GM18907 (cell line): ENCODE data around the gene MICA.
"Not testable (repeated sequence)": the region's sequence is repeated elsewhere in the genome, so short reads cannot be mapped to it uniquely, and the experiment has no call there.

Experiments
- ATAC-seq: cut with Tn5 transposase; IDR thresholded peaks from one replicate; pipeline ENCODE4 v1.9.1; 2021; ENCODE audit warnings: mild to moderate bottlenecking, moderate library complexity; ENCODE audit not compliant: unreplicated experiment

Gene MICA

DNA sequence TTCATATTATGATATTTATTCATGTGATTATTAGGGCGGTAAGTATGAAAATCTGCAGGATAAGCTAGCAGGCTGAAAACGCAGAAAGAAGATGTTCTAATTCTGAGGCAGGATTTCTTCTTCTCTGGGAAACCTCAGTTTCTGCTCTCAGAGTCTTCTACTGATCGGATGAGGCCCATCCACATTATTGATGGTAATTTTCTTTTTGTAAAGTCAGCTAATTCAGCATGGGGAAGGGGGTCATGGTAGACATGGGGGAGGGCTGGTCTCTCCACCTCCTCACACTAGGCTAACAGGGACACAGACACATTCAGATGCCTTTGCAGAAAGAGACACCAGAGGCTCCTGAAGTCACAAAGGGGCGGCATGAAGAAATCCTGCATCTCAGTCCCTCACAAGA, 21.7 kb upstream of the MICA start:
- no peak for ATAC-seq

DNA sequence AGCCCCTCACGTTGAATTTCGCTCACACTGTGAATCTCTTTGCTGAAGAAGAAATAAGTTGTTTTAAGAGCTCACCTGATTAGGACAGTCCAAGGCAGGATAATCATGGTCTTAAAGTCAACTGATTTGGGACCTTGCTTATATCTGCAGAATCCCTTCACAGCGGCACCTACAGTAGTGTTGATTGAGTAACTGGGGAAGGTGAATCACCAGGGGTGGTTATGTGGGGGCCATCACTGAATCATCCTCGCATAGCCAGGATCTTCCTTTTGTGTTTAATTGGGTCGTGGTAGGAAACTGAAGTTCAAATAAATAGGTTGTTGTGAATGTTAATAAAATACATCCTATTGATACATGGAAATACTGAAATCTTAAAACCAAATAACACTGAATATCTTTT, 20.2 kb upstream of the MICA start:
- no peak for ATAC-seq

DNA sequence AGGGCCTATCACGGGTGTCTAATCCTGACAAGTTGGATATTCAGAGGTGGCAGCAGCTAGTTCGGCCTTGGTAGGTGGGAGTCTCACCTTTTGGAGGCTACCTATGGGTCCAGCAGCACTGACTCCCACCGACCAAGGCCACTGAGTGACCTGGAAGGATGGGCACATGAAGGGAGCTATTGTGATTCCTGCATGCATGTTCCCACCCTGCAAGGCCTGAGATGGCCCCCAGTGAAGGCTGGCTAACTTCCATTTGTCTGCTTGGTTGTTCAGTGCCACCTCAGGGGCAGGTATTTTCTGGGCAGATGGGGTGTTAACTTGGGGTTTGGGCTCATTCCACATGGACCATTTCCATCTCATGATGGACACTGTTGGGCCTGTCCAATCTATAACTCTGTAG, 18.4 kb upstream of the MICA start:
- ATAC-seq = no peak

DNA sequence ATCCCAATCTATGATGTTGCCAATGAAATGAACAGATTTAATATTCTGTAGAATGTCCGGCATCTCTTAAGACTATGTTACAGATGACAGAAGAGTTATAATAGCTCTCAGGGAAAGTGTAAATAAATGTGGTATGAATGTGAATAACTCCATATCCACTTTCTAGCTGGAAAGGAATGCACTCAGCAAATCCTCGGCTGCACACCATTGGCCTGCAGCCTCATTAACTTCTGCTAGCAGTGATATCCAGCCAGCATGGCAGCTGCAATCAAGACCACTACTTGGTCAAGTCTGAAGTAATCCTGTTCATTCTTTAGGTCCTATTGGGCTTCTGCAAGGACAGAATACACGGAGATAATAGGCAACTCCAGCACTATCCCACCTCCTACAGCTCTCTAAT, 17.3 kb upstream of the MICA start:
- no peak for ATAC-seq

DNA sequence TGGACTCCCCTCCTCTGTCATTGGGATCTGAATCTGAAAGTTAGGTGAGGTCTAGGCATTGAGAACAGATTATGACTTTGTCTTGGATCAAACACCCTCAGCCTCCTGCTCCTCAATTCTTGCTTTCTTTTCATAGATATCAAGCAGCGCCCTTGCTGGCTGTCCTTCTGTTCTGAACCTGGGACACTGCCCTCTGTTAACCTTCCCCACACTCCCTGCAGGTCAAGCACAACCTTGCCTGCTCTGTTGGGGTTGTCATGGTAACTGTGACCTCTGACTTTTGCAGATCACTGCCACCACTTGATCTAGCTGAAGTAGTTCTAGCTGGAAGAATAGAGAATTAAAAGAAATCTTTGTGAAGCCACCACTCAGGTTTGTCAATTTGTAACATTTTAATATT, 16.4 kb upstream of the MICA start:
- no peak for ATAC-seq

DNA sequence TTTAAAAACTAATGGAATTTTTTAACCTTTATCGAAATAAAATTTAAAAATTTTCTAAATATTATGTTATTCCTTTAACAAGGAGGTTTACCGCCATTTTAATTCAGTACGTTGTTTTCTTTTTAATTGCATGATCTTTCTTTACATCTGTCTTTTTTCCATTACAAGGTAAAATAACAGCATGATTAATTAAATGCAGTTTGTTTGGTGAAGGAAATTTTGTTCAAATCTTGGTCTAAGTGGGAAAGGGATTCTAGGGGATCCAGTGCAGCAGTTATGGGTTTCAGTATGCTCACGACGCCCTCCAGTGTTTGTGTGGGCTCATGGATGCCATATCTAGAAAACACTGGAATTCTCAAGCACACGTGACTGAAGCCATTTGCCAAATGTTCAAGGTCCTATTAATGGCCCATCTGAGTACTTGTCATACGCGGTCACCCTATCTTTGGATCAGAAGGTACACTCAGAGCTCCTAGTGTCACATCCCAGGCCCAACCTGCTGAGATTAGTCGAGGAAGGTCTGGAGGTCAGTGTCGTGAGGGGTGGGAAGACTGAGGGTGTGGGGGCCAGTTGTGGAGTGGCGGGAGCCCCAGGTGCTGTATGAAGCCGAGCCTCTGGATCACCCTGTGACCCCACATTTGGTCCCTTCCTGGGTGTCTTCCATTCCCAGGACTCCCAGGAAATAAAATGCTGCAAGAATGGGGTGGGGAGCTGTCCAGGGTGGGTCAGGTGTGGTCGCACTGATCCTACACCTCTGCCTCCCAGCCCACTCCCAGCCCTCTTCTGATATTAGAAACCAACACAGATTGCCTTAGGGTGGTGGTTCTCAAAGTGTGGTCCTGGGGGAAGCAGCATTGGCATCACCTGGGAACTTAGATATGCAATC, 14.2 kb upstream of the MICA start:
- ATAC-seq = not testable (repeated sequence)

DNA sequence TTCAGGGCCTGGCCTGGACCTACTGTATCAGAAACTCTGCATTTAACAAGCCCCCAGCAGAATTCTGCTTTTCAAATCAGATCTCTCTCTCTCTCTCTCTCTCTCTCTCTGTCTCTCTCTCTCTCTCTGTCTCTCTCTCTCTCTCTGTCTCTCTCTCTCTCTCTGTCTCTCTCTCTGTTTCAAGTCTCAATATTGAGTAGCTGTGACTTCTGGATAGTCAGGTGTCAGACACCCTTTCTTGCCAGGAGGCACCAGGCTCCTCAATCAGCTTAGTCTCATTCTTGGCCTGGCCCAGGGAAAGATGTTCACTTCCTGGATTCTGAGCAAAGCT, 13.6 kb upstream of the MICA start:
- ATAC-seq = not testable (repeated sequence)

DNA sequence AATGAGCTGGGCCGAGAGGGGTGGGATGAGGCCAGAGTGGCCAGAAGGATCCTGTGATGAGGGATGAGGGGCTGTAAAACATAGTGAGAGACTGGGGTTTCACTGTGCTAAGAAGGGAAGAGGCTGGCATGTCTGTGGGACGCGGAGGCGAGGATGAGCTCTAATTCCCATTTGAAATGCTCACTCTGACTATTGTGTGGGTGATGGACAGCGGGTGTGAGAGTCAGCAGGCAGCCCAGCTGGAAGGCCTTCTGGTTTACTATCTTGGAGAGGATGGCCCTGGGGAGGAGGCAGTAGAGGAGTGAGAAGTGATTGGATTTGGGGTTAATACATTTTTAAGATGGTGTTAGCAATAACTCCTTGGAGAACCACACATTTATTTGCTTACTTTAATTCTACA, 9.5 kb upstream of the MICA start:
- ATAC-seq = no peak

DNA sequence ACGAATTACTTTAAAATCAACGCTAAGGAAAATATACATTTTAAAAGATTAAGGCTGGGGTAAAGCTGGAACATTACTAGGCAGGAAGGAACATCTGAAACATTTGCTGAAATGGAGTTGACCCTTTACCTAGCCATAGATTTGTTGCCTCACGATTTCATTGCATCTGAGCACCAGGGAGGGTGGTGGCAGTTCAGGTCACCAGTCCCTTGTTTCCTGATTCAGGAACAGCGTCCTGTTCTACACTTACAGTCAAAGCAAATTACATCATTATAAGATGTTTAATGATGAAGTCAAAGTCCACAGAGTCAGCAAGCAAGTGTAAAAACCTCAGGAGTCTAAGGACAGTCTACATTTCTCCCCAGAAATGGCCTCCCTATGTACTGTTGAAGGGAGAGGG, 9.0 kb upstream of the MICA start:
- ATAC-seq = no peak

DNA sequence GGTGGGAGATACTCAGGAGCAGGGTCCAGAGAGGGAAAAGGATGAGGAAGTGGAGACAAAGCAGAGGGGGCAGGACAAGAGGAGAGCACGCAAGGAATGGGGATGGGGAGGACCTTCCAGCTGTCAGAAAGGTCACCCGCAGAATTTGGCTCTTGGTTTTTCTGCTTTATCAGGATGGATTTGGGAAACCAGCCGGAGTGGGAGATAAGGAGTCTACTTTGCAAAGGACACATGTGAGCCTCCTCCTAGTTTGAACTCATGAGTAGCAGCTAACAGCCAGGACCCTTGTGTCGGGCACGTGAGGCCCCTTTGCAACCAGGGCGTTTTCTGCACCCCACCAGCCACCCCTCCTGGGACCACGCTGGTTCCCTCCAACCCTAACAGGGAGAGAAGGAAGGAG, 7.6 kb upstream of the MICA start:
- ATAC-seq = no peak

DNA sequence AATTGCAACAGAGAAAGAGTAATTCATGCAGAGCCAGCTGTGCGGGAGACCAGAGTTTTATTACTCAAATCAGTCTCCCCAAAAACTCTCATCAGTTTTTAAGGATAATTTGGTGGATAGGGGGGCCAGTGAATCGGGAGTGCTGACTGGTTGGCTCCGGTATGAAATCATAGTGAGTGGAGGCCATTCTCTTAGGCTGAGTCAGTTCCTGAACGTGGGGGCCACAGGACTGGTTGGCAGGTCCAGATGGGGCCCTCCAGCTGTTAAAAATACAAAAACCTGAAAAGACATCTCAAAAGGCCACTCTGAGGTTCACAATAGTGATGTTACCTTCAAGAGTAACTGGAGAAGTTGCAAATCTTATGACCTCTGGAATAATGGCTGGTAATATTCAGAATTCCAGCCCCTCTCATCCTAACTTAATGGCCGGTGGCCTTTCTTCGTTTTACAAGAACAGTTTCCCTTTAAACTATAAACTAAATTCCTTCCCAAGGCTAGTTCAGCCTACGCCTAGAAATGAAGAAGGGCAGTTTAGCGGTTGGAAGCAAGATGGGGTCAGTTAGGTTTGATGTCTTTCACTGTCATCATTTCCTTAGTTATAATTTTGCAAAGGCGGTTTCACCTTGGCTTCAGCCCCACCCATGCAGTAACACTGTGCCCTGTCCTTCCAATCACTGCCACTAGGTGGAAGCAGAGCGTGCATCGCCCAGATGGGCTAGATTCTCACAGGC, 6.8 kb upstream of the MICA start:
- no peak for ATAC-seq

DNA sequence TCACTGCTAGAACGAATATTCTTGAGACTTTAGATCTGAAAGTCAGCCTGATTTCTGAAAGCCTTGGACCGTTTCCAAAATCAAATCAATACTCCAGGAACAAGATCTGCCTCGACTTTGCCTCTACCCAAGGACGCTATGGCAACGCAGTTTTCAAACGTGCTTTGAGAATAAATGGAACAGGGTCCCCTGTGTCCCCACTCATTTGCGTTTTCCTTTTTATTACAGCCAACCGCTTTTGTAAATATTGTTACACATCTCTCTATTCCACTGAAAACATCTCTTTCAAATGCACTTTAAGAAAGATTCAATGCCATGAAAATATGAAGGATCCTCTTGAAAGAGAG, 6.3 kb upstream of the MICA start:
- not testable (repeated sequence) for ATAC-seq

DNA sequence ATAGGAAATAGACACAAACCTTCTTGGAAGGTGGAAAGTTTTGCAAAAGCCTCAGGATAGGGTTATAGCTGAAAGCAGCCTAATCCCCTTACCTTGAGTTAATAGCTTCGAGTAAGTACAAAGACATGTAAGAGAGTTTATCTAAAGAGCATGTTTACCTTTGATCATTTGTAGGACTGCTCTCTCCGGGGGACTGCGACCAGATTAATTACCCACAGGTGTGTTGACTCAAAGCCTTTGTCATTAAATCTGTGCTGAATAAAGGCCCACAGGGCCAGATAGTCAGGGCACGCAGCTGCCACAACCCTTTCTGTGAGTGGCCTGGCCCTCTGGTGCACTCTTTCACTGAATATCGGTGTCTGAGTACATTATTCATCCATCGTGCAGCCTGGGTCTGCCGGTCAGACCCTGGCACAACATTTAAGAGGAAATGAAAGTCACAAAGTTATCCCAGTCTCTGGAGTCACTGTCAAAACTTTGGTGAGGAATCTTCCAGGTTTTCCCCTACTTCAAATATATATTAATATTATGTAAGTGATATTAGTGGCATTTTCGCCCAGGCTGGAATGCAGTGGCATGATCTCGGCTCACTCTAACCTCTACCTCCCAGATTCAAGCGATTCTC, 5.4 kb upstream of the MICA start:
- no peak for ATAC-seq

DNA sequence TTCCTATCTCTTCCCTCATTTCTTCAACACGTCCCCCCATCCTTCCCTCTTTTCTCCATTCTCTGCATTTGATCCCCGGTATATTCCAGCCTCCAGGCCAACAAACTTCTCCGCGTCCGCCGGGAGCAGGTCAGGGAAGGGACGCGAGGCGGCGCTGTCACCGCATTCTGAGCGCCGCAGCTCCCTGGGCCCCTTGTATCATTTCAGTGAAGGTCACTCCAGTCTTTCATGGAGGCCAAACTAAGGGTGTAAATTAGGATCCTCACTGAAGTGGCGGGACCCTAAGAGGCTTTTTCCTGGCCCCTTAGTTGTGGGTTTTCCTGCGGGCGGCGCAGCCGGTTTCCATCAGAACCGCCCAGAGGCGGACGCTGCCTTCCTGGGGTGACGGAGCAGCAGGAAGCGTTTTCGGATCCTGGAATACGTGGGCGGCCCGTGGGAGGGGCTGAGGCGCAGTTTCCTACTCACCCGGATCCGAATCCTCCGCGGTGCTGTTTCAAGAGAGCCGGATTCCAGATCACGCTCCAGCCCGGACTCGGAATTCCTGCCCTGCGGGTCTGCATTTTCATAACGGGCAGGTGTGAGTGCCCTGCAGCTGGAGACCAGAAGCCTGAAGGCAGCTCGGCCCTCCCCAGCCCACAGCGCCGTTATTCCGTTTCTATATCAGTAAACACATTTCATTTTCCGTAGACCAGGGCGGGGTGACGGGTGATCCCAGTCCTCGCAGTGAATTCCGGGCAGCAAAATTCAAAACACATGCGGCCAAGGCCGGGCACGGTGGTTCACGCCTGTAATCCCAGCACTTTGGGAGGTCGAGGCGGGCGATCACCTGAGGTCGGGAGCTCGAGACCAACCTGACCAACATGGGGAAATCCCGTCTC, 3.6 kb upstream of the MICA start:
- peak; percentile 40 for ATAC-seq

DNA sequence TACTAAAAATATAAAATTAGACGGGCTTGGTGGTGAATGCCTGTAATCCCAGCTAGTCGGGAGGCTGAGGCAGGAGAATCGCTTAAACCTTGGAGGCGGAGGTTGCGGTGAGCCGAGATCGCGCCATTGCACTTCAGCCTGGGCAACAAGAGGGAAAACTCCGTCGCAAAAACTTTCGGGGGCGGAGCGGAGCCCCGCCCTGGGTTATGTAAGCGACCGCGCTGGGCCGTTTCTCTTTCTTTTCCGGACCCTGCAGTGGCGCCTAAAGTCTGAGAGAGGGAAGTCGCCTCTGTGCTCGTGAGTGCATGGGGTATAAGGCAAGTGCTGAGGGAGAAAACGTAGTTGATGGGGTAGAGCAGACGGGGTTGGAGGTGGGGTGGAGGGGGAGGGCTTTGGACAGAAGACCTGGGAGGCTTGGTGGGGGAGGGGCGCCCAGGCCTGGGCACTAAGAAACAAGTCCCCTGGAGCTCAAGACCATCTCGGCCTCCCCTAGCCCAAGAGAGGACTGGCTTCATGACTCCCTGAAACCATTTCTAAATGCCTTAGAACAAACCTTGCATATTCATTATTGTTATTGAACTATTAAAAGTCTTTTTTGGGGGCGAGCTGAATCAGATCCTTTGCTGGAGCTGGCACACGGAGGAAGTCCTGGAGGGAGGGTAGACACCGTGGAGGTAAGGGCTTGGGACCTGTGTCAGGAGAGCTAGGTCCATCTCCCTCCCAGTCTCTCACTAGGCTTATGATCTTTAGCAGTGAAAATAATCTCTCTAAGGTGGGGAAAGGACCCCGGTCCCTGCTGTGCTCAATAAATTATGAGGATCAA, 2.7 kb upstream of the MICA start:
- ATAC-seq = peak; percentile 48

DNA sequence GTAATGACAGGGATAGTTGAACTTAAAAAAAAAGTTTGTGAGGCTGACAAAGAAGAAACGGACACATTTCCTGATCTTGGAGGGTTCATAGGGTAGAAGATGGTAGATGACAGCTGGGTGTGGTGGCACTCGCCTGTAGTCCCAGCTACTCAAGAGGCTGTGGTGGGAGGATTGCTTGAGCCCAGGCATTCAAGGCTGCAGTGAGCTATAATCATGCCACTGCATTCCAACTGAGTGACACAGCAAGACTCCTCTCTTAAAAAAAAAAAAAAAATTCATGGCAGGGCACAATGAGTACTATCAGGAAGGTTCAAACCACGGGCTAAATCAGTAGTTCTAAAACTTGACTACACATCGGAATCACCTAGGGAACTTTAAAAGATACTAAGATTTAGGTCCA, 2.0 kb upstream of the MICA start:
- no peak for ATAC-seq

DNA sequence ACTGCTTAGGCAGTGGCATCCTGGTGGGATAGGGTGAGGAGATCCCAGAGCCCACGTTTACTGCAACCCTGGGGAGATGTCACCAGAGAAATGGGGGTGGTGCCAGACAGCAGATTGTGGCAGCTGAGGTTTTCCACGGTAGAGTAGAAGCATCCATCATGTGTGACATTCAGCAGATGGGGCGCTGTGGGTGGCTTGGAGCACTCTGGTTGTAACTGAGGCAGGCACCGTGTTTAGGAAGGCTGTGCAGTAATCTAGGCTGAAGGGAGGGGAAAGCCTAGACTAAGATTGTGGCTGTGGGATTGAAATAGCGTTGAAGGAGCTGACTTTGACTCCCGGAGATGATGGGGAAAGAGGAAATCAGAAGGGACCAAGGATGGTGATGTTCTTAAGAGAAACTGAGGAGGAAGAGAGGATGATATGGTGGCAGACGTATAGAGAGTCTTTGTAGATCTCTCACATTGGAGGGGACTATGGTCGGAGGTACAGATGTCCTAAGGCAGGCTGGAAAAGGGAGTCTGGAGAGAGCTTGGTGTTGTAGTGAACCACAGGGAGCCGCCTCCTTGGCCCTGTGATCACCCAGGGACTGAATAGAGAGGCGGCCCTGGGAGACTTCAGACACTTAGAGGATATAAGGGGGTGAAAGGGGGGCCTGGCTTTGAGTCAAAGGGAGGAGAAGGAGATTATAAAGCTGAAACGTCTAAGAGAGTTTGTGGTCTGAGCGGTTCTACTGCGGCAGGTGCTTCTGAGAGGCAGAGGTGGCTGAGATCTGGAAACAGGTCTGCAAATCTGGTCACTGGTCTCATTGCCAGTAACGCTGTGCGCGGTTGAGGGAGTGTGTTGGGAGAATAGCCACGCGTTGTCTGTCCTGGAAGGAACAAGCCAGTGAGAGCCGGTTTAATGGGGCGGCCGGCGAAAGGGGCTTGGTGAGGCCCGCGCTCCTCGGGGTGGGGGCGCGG, 792 bp upstream of the MICA start:
- peak; percentile 5 for ATAC-seq

DNA sequence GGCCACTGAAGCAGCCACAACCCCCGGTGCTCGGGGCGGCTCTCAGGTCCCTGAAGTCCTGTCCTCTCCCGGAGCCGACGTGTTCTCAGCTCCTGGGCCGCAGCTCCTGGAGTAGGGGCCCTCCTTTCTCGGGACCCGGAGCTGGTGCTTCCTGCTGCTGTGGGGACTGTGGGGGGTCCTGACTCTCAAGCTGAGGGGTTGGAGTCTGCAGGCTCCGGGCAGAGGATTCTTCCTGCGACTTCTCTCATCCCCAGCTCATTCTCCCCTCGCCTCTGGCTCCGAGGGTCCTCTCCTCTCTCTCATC, 618 bp downstream of the MICA start:
- not testable (repeated sequence) for ATAC-seq

DNA sequence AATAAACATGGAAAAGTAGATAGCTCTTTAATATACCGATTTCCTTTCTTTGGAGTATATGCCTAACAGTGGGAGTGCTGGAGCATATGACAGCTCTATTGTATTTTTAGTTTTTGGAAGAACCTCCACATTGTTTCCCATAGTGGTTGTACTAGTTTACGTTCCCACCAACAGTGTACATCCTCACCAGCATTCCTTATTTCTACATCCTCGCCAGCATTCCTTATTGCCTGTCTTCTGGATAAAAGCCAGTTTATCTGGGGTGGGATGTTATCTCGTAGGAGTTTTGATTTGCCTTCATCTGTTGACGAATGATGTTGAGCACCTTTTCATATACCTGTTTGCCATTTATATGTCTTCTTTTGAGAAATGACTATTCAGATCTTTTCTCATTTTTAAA, 2.6 kb downstream of the MICA start:
- ATAC-seq = no peak
